HepG2 (cell line): ENCODE results near the gene THSD4. TPM values are rescaled to one million over a fixed set of nuclear protein-coding genes. Genes with fewer than 3 reads are reported as not detected.

Experiments
- ATAC-seq: fragments of 200-7000 bp; cut with Tn5 transposase; 3 replicates; pipeline ENCODE4 v1.9.1; 2020; ENCODE audit warnings: mild to moderate bottlenecking, moderate library complexity
- BruUV-seq: library from RNA; stranded (reverse); fragments of 400-500 nt; replicated peaks from 2 replicates; lab custom pipeline; 2021; lab: Mats Ljungman, UMichigan
- CTCF ChIA-PET: fragments of 300-600 bp; formaldehyde crosslinking; extraction: SDS; loops from one replicate; lab custom pipeline; 2021; ENCODE audit warnings: low total read pairs, inconsistent platforms, low intra/inter-chr PET ratio; lab: Yijun Ruan, JAX
- POLR2A ChIA-PET: fragments of 350-600 bp; sonication (Branson Sonifier 250); formaldehyde crosslinking; loops from one replicate; lab custom pipeline; 2020; ENCODE audit warnings: antibody characterized with exemption, inconsistent platforms; lab: Yijun Ruan, JAX
- DNase-seq: peaks from one replicate; pipeline ENCODE4 v3.0.0-alpha.2; 2015; ENCODE audit warnings: low spot score
- FAIRE-seq: peaks from 3 replicates; lab custom pipeline; 2011; peaks lifted over from hg19 to GRCh38; lab: Jason Lieb, UNC
- H2AFZ ChIP-seq: one replicate; pipeline ENCODE4 v1.6.1; 2011; ENCODE audit warnings: low read length, inconsistent platforms
- H3K27ac ChIP-seq: fragments of 300-600 bp; 3 replicates; pipeline ENCODE4 v1.8.0; 2011; ENCODE audit warnings: mixed run types, mild to moderate bottlenecking, mixed read lengths, low read length, inconsistent platforms; ENCODE audit not compliant: insufficient read depth; ENCODE audit errors: extremely low read length
- H3K27me3 ChIP-seq, 2 experiments: fragments of 200-600 bp in 1 of 2; 2 replicates in 1 of 2; 3 replicates in 1 of 2; pipeline versions ENCODE4 v1.6.0 to v1.8.0; 2011; ENCODE audit warnings: low read length in 2 of 2, mild to moderate bottlenecking in 2 of 2, moderate library complexity in 2 of 2, inconsistent platforms in 1 of 2; ENCODE audit not compliant: insufficient read depth in 2 of 2, control insufficient read depth in 1 of 2
- H3K36me3 ChIP-seq, 2 experiments: fragments of 200-600 bp in 1 of 2; replicated peaks in 1 of 2; 2 replicates in 1 of 2; 3 replicates in 1 of 2; pipeline versions ENCODE4 v1.5.1 to v1.8.0; 2011; ENCODE audit warnings: low read length in 2 of 2, inconsistent platforms in 1 of 2; ENCODE audit not compliant: insufficient read depth in 2 of 2, control insufficient read depth in 1 of 2
- H3K4me1 ChIP-seq: 2 replicates; pipeline ENCODE4 v1.5.1; 2012; ENCODE audit warnings: low read length, inconsistent platforms; ENCODE audit not compliant: insufficient read depth
- H3K4me2 ChIP-seq: 2 replicates; pipeline ENCODE4 v1.6.0; 2011; ENCODE audit warnings: low read depth, low read length, inconsistent platforms
- H3K4me3 ChIP-seq, 3 experiments: fragments of 200-600 bp in 1 of 3; sonication (generic), shearing (Covaris generic) in 1 of 3; replicated peaks in 1 of 3; 2 replicates each; pipeline ENCODE4 v1.5.1; 2011 to 2016; ENCODE audit warnings: low read length in 3 of 3, inconsistent platforms in 2 of 3, low read depth in 2 of 3, mild to moderate bottlenecking in 2 of 3, control low read depth in 1 of 3, mixed read lengths in 1 of 3; ENCODE audit not compliant: insufficient read depth in 1 of 3
- H3K79me2 ChIP-seq: one replicate; pipeline ENCODE4 v1.6.1; 2011; ENCODE audit warnings: low read length, inconsistent platforms; ENCODE audit not compliant: insufficient read depth
- H3K9ac ChIP-seq: 2 replicates; pipeline ENCODE4 v1.6.0; 2011; ENCODE audit warnings: mild to moderate bottlenecking, low read depth, low read length, inconsistent platforms; ENCODE audit not compliant: insufficient read depth
- H3K9me3 ChIP-seq: 2 replicates; pipeline ENCODE4 v1.5.1; 2012; ENCODE audit warnings: mild to moderate bottlenecking, low read length
- H4K20me1 ChIP-seq: 2 replicates; pipeline ENCODE4 v1.6.0; 2011; ENCODE audit warnings: inconsistent platforms, mild to moderate bottlenecking, low read length, moderate library complexity; ENCODE audit not compliant: insufficient read depth
- CREB1 ChIP-seq, 2 experiments: fragments of 450-650 bp in 1 of 2; IDR thresholded peaks; 2 replicates each; pipeline ENCODE4 v1.6.1; 2016 to 2017; ENCODE audit warnings: control low read depth in 1 of 2, mild to moderate bottlenecking in 1 of 2, missing compliant biosample characterization in 1 of 2, missing genetic modification characterization in 1 of 2
- JDP2 ChIP-seq: sonication (generic); formaldehyde crosslinking; IDR thresholded peaks from 2 replicates; pipeline ENCODE4 v1.8.1; 2022; ENCODE audit warnings: missing genetic modification reagents, borderline replicate concordance
- MEF2D ChIP-seq: sonication (generic); formaldehyde crosslinking; IDR thresholded peaks from 2 replicates; pipeline ENCODE4 v1.5.1; 2020; ENCODE audit warnings: mild to moderate bottlenecking, missing genetic modification reagents
- MEIS1 ChIP-seq: sonication (generic); formaldehyde crosslinking; IDR thresholded peaks from 2 replicates; pipeline ENCODE4 v1.9.0; 2021; ENCODE audit warnings: mild to moderate bottlenecking, missing genetic modification reagents, moderate library complexity, borderline replicate concordance
- NFYC ChIP-seq: IDR thresholded peaks from 2 replicates; pipeline ENCODE4 v1.6.1; 2016; ENCODE audit warnings: missing genetic modification reagents, missing compliant biosample characterization
- PITX1 ChIP-seq: sonication (generic); formaldehyde crosslinking; IDR thresholded peaks from 2 replicates; pipeline ENCODE4 v1.5.1; 2020; ENCODE audit warnings: mild to moderate bottlenecking, missing genetic modification reagents
- POLR2A ChIP-seq, 2 experiments: IDR thresholded peaks; 2 replicates each; pipeline ENCODE4 v1.6.1; 2011; ENCODE audit warnings: low read depth in 2 of 2, low read length in 2 of 2, mild to moderate bottlenecking in 1 of 2, moderate library complexity in 1 of 2; ENCODE audit not compliant: insufficient read depth in 1 of 2
- POLR2AphosphoS5 ChIP-seq: IDR thresholded peaks from 2 replicates; pipeline ENCODE4 v1.6.1; 2012; ENCODE audit warnings: low read depth, low read length
- THAP11 ChIP-seq: IDR thresholded peaks from 2 replicates; pipeline ENCODE4 v1.6.1; 2016; ENCODE audit warnings: missing biosample characterization, missing genetic modification reagents
- ZFP82 ChIP-seq: sonication (generic); formaldehyde crosslinking; IDR thresholded peaks from 2 replicates; pipeline ENCODE4 v1.5.1; 2020; ENCODE audit warnings: mild to moderate bottlenecking, missing genetic modification reagents, borderline replicate concordance
- ZNF235 ChIP-seq: sonication (generic); formaldehyde crosslinking; IDR thresholded peaks from 2 replicates; pipeline ENCODE4 v1.8.1; 2023; ENCODE audit warnings: mild to moderate bottlenecking, missing genetic modification reagents, borderline replicate concordance
- ZNF841 ChIP-seq: sonication (generic); formaldehyde crosslinking; IDR thresholded peaks from 2 replicates; pipeline ENCODE4 v1.8.1; 2023; ENCODE audit warnings: missing genetic modification reagents, borderline replicate concordance
- WGBS: methylation state at CpG from one replicate; pipeline ENCODE4 v1.1.6; 2017; ENCODE audit warnings: low lambda C conversion rate; 5-methylcytosine and 5-hydroxymethylcytosine counted together
- in situ Hi-C: cut with HindIII; loops from 2 replicates; pipeline ENCODE4 v1.10.0; 2017; ENCODE audit warnings: low pct_unique_long_range_greater_than_20kb; ENCODE audit not compliant: extremely low pct_ligation_motif_present
- intact Hi-C: fragments of 100-400 bp; cut with micrococcal nuclease; formaldehyde crosslinking; loops from one replicate; pipeline ENCODE4 v1.10.0; 2022; ENCODE audit not compliant: unreplicated experiment
- polyA plus RNA-seq, 8 experiments: library from polyadenylated mRNA; depleted of rRNA in 3 of 8; stranded (reverse) in 7 of 8; unstranded in 1 of 8; fragments of >200 nt; fragmentation: Illumina TruSeq in 4 of 8; extraction: Trizol in 4 of 8; gene quantifications; 2 replicates each; pipeline versions ENCODE4 v1.2.1 to v1.2.3, GENCODE V29; 2011 to 2016; ENCODE audit warnings: low read depth in 4 of 8, missing spikeins in 1 of 8, mixed read lengths in 1 of 8; ENCODE audit not compliant: insufficient read depth in 1 of 8
- total RNA-seq, 5 experiments: library from RNA; depleted of rRNA; stranded (reverse); fragments of >200 nt; fragmentation: Illumina TruSeq; extraction: Trizol; gene quantifications; 2 replicates each; pipeline ENCODE4 v1.2.3, GENCODE V29; 2016; ENCODE audit warnings: low read depth in 1 of 5
- TF ChIP-seq, protein P1 (sequence below): sonication (generic); formaldehyde crosslinking; IDR thresholded peaks from 2 replicates; pipeline ENCODE4 v1.5.1; 2020; ENCODE audit warnings: missing genetic modification reagents, mild to moderate bottlenecking, borderline replicate concordance
- TF ChIP-seq, protein P2 (sequence below): sonication (generic); formaldehyde crosslinking; IDR thresholded peaks from 2 replicates; pipeline ENCODE4 v1.5.0; 2020; ENCODE audit warnings: missing genetic modification reagents
- TF ChIP-seq, protein P3 (sequence below): IDR thresholded peaks from 2 replicates; pipeline ENCODE4 v1.6.1; 2016; ENCODE audit warnings: low read depth, control low read depth
- TF ChIP-seq, protein P4 (sequence below): IDR thresholded peaks from 2 replicates; pipeline ENCODE4 v1.6.1; 2016; ENCODE audit warnings: low read depth, missing genetic modification reagents, missing compliant biosample characterization

Gene THSD4
- total and polyA plus RNA-seq, 2 of the 13 experiments (the other 11 are each of a cell fraction or from before 2014, with no cell fraction given): 0.07 to 0.21 TPM

DNA sequence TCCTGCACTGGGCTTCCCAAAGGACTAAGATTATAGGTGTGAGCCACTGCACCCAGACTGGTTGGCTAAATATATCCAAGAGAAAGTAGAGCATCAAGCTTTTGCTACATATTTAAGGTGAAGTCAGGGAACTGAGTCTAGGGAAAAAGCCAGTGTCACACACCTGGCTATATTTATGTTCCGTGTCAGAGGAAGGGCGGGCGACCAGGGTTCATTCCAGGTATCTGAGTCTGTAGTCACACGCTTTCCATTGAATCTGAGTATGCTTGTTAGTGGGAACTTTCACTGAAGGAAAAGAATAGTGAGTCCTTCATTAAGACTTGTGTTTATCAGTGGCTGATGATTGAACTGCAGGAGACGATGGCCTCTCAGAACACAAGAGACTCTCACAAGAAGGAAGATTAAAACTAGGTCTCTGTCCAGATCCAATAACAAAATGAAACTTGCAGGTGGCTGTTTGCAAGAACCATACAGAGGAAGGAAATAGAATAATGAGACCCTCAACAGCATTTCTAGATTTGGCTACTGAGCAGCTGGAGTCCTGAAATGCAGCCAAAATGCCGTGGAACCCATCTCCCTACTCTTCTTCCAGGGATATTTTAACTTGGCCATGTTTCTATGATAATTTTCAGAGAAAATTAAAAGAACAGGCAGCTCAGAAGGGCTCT is 276.3 kb downstream of the THSD4 start:
- Histone ChIP-seq H3K27me3 (no peaks in the 10 kb centered on the region; a peak in 1 of 5 replicates), H3K9me3 (no peaks in the 10 kb centered on the region), H3K4me3 (no peak overlapping the region), H3K27ac (no peak overlapping the region), H4K20me1 (no peaks in the 10 kb centered on the region), H3K4me1 (no peaks in the 10 kb centered on the region), H3K36me3 (no peaks in the 10 kb centered on the region; a peak in 1 of 5 replicates), H3K79me2 (no peaks in the 10 kb centered on the region), H3K4me2 (no peak overlapping the region), H2AFZ (no peak overlapping the region), H3K9ac (no peak overlapping the region)
- FAIRE-seq (no peak), DNase-seq (no peak), ATAC-seq (no peak)
- in situ Hi-C loops: no loop called here
- WGBS: 29% methylated on average over 6 of the region's 6 CpGs
- no TSS peak for BruUV-seq
- CTCF ChIA-PET: no interaction called here
- POLR2A ChIA-PET: no interaction called here
- intact Hi-C loops: no loop called here
- TF ChIP-seq, protein P1, sequence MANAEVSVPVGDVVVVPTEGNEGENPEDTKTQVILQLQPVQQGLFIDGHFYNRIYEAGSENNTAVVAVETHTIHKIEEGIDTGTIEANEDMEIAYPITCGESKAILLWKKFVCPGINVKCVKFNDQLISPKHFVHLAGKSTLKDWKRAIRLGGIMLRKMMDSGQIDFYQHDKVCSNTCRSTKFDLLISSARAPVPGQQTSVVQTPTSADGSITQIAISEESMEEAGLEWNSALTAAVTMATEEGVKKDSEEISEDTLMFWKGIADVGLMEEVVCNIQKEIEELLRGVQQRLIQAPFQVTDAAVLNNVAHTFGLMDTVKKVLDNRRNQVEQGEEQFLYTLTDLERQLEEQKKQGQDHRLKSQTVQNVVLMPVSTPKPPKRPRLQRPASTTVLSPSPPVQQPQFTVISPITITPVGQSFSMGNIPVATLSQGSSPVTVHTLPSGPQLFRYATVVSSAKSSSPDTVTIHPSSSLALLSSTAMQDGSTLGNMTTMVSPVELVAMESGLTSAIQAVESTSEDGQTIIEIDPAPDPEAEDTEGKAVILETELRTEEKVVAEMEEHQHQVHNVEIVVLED (CRISPR knock-in tag): no peak
- TF ChIP-seq NFYC (CRISPR knock-in tag): no peak
- TF ChIP-seq, protein P2, sequence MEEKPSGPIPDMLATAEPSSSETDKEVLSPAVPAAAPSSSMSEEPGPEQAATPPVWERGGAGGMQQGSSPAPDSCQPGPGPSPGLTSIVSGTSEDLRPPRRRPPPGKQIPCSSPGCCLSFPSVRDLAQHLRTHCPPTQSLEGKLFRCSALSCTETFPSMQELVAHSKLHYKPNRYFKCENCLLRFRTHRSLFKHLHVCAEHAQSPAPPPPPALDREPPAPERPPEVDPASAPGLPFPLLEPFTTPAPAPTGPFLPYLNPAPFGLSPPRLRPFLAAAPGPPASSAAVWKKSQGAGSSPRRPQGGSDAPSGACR (CRISPR knock-in tag): no peak
- no peak for TF ChIP-seq POLR2AphosphoS5
- TF ChIP-seq, protein P3, sequence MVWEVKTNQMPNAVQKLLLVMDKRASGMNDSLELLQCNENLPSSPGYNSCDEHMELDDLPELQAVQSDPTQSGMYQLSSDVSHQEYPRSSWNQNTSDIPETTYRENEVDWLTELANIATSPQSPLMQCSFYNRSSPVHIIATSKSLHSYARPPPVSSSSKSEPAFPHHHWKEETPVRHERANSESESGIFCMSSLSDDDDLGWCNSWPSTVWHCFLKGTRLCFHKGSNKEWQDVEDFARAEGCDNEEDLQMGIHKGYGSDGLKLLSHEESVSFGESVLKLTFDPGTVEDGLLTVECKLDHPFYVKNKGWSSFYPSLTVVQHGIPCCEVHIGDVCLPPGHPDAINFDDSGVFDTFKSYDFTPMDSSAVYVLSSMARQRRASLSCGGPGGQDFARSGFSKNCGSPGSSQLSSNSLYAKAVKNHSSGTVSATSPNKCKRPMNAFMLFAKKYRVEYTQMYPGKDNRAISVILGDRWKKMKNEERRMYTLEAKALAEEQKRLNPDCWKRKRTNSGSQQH: no peak
- no peak for TF ChIP-seq CREB1 (IDR thresholded peaks at IDR 0.05)
- TF ChIP-seq CREB1 (CRISPR knock-in tag; IDR thresholded peaks at IDR 0.05): no peak
- no peak for TF ChIP-seq POLR2A (IDR thresholded peaks at IDR 0.05; ENCODE audit: insufficient read depth in 1 of 2, low read depth in 2 of 2, low read length in 2 of 2)
- no peak for TF ChIP-seq MEF2D (CRISPR knock-in tag)
- TF ChIP-seq ZNF235 (CRISPR knock-in tag): no peak
- TF ChIP-seq, protein P4, sequence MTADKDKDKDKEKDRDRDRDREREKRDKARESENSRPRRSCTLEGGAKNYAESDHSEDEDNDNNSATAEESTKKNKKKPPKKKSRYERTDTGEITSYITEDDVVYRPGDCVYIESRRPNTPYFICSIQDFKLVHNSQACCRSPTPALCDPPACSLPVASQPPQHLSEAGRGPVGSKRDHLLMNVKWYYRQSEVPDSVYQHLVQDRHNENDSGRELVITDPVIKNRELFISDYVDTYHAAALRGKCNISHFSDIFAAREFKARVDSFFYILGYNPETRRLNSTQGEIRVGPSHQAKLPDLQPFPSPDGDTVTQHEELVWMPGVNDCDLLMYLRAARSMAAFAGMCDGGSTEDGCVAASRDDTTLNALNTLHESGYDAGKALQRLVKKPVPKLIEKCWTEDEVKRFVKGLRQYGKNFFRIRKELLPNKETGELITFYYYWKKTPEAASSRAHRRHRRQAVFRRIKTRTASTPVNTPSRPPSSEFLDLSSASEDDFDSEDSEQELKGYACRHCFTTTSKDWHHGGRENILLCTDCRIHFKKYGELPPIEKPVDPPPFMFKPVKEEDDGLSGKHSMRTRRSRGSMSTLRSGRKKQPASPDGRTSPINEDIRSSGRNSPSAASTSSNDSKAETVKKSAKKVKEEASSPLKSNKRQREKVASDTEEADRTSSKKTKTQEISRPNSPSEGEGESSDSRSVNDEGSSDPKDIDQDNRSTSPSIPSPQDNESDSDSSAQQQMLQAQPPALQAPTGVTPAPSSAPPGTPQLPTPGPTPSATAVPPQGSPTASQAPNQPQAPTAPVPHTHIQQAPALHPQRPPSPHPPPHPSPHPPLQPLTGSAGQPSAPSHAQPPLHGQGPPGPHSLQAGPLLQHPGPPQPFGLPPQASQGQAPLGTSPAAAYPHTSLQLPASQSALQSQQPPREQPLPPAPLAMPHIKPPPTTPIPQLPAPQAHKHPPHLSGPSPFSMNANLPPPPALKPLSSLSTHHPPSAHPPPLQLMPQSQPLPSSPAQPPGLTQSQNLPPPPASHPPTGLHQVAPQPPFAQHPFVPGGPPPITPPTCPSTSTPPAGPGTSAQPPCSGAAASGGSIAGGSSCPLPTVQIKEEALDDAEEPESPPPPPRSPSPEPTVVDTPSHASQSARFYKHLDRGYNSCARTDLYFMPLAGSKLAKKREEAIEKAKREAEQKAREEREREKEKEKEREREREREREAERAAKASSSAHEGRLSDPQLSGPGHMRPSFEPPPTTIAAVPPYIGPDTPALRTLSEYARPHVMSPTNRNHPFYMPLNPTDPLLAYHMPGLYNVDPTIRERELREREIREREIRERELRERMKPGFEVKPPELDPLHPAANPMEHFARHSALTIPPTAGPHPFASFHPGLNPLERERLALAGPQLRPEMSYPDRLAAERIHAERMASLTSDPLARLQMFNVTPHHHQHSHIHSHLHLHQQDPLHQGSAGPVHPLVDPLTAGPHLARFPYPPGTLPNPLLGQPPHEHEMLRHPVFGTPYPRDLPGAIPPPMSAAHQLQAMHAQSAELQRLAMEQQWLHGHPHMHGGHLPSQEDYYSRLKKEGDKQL (CRISPR knock-in tag): no peak
- TF ChIP-seq ZNF841 (CRISPR knock-in tag): no peak
- no peak for TF ChIP-seq JDP2 (CRISPR knock-in tag)
- no peak for TF ChIP-seq PITX1
- no peak for TF ChIP-seq ZFP82 (CRISPR knock-in tag)
- no peak for TF ChIP-seq MEIS1 (CRISPR knock-in tag)
- TF ChIP-seq THAP11 (CRISPR knock-in tag): no peak
